ENCODE data around the gene VEZF1.

VEZF1 gene

GRCh38 chr17:57941384-57942370 lies 46.4 kb downstream of the VEZF1 start:
- Mint-ChIP-seq H3K27me3 (ENCODE audit: low read depth) (peaks cover 47% of the 10 kb centered on the region), H3K4me1 (ENCODE audit: low read depth) (peaks cover 12% of the 10 kb centered on the region), H3K9me3 (no peaks in the 10 kb centered on the region), H3K4me3 (no peak overlapping the region), H3K27ac (no peak overlapping the region), H3K36me3 (ENCODE audit: low read depth) (peaks cover under 1% of the 10 kb centered on the region)

- Mint-ChIP-seq H3K9me3 (no peaks in the 10 kb centered on the region), H3K27me3 (ENCODE audit: low read depth) (peaks cover 38% of the 10 kb centered on the region), H3K4me3 (no peak overlapping the region), H3K36me3 (ENCODE audit: low read depth) (no peaks in the 10 kb centered on the region), H3K4me1 (ENCODE audit: low read depth) (peaks cover 8% of the 10 kb centered on the region), H3K27ac (no peak overlapping the region)
Observed at GRCh38 chr17:57940653-57941329, 47.3 kb downstream of the VEZF1 start.

- Mint-ChIP-seq H3K9me3 (no peaks in the 10 kb centered on the region), H3K27me3 (ENCODE audit: low read depth) (peaks cover 32% of the 10 kb centered on the region), H3K36me3 (ENCODE audit: low read depth) (no peaks in the 10 kb centered on the region), H3K4me3 (no peak overlapping the region), H3K27ac (no peak overlapping the region), H3K4me1 (ENCODE audit: low read depth) (peaks cover 8% of the 10 kb centered on the region)
Observed at GRCh38 chr17:57940231-57940630, 47.8 kb downstream of the VEZF1 start.

- H3K9me3 Mint-ChIP-seq, result no peaks in the 10 kb centered on the region
- no peak overlapping the region for H3K27ac Mint-ChIP-seq
- peaks cover 8% of the 10 kb centered on the region for H3K4me1 Mint-ChIP-seq (ENCODE audit: low read depth)
- peaks cover 28% of the 10 kb centered on the region for H3K27me3 Mint-ChIP-seq (ENCODE audit: low read depth)
- no peaks in the 10 kb centered on the region for H3K36me3 Mint-ChIP-seq (ENCODE audit: low read depth)
- H3K4me3 Mint-ChIP-seq, result no peak overlapping the region
Observed at GRCh38 chr17:57939797-57940196, 48.3 kb downstream of the VEZF1 start.

- Mint-ChIP-seq H3K36me3 (ENCODE audit: low read depth) (no peaks in the 10 kb centered on the region), H3K9me3 (no peaks in the 10 kb centered on the region)
Observed at GRCh38 chr17:57938061-57938502, 50.0 kb downstream of the VEZF1 start.

GRCh38 chr17:57937492-57937891 lies 50.6 kb downstream of the VEZF1 start:
- H3K4me3 Mint-ChIP-seq, result no peak overlapping the region
- peaks cover 17% of the 10 kb centered on the region for H3K27me3 Mint-ChIP-seq (ENCODE audit: low read depth)
- no peak overlapping the region for H3K27ac Mint-ChIP-seq
- H3K9me3 Mint-ChIP-seq, result no peaks in the 10 kb centered on the region
- H3K36me3 Mint-ChIP-seq (ENCODE audit: low read depth), result no peaks in the 10 kb centered on the region
- peaks cover 8% of the 10 kb centered on the region for H3K4me1 Mint-ChIP-seq (ENCODE audit: low read depth)

More at GRCh38 chr17:57938061-57938502, 50.0 kb downstream of the VEZF1 start:
- Mint-ChIP-seq H3K4me1 (ENCODE audit: low read depth) (peaks cover 8% of the 10 kb centered on the region), H3K27me3 (ENCODE audit: low read depth) (peaks cover 19% of the 10 kb centered on the region), H3K4me3 (no peak overlapping the region), H3K27ac (no peak overlapping the region)

GRCh38 chr17:57935833-57936807 lies 51.9 kb downstream of the VEZF1 start:
- H3K27ac Mint-ChIP-seq, result no peak overlapping the region
- H3K36me3 Mint-ChIP-seq (ENCODE audit: low read depth), result no peaks in the 10 kb centered on the region
- H3K27me3 Mint-ChIP-seq (ENCODE audit: low read depth), result peaks cover 14% of the 10 kb centered on the region
- H3K4me1 Mint-ChIP-seq (ENCODE audit: low read depth), result peaks cover 5% of the 10 kb centered on the region
- no peak overlapping the region for H3K4me3 Mint-ChIP-seq
- H3K9me3 Mint-ChIP-seq, result no peaks in the 10 kb centered on the region

GRCh38 chr17:57931488-57932137 lies 56.4 kb downstream of the VEZF1 start:
- no peak overlapping the region for H3K4me3 Mint-ChIP-seq
- H3K36me3 Mint-ChIP-seq (ENCODE audit: low read depth), result no peaks in the 10 kb centered on the region
- peaks cover 10% of the 10 kb centered on the region for H3K27me3 Mint-ChIP-seq (ENCODE audit: low read depth)
- no peak overlapping the region for H3K27ac Mint-ChIP-seq
- H3K9me3 Mint-ChIP-seq, result no peaks in the 10 kb centered on the region
- H3K4me1 Mint-ChIP-seq (ENCODE audit: low read depth), result no peaks in the 10 kb centered on the region

GRCh38 chr17:57930239-57930638 lies 57.8 kb downstream of the VEZF1 start:
- Mint-ChIP-seq H3K27me3 (ENCODE audit: low read depth) (peaks cover 14% of the 10 kb centered on the region), H3K4me1 (ENCODE audit: low read depth) (no peaks in the 10 kb centered on the region), H3K4me3 (no peak overlapping the region), H3K27ac (no peak overlapping the region), H3K9me3 (no peaks in the 10 kb centered on the region), H3K36me3 (ENCODE audit: low read depth) (no peaks in the 10 kb centered on the region)

- Mint-ChIP-seq H3K4me1 (ENCODE audit: low read depth) (no peaks in the 10 kb centered on the region), H3K36me3 (ENCODE audit: low read depth) (no peaks in the 10 kb centered on the region), H3K27ac (no peak overlapping the region), H3K4me3 (no peak overlapping the region), H3K9me3 (no peaks in the 10 kb centered on the region), H3K27me3 (ENCODE audit: low read depth) (peaks cover 14% of the 10 kb centered on the region)
Observed at GRCh38 chr17:57929386-57929785, 58.7 kb downstream of the VEZF1 start.

GRCh38 chr17:57928928-57929327 lies 59.1 kb downstream of the VEZF1 start:
- peaks cover 14% of the 10 kb centered on the region for H3K27me3 Mint-ChIP-seq (ENCODE audit: low read depth)
- no peaks in the 10 kb centered on the region for H3K36me3 Mint-ChIP-seq (ENCODE audit: low read depth)
- H3K9me3 Mint-ChIP-seq, result no peaks in the 10 kb centered on the region
- no peak overlapping the region for H3K4me3 Mint-ChIP-seq
- H3K27ac Mint-ChIP-seq, result no peak overlapping the region
- H3K4me1 Mint-ChIP-seq (ENCODE audit: low read depth), result no peaks in the 10 kb centered on the region

- H3K9me3 Mint-ChIP-seq, result no peaks in the 10 kb centered on the region
- no peaks in the 10 kb centered on the region for H3K36me3 Mint-ChIP-seq (ENCODE audit: low read depth)
- H3K4me3 Mint-ChIP-seq, result no peak overlapping the region
- H3K4me1 Mint-ChIP-seq (ENCODE audit: low read depth), result peaks cover 2% of the 10 kb centered on the region
- H3K27me3 Mint-ChIP-seq (ENCODE audit: low read depth), result peaks cover 9% of the 10 kb centered on the region
- H3K27ac Mint-ChIP-seq, result no peak overlapping the region
Observed at GRCh38 chr17:57927048-57927723, 60.9 kb downstream of the VEZF1 start.

- no peaks in the 10 kb centered on the region for H3K9me3 Mint-ChIP-seq
- no peak overlapping the region for H3K4me3 Mint-ChIP-seq
- peaks cover 9% of the 10 kb centered on the region for H3K27me3 Mint-ChIP-seq (ENCODE audit: low read depth)
- H3K27ac Mint-ChIP-seq, result peak overlapping the region; percentile 55
- H3K4me1 Mint-ChIP-seq (ENCODE audit: low read depth), result peaks cover 2% of the 10 kb centered on the region
- no peaks in the 10 kb centered on the region for H3K36me3 Mint-ChIP-seq (ENCODE audit: low read depth)
Observed at GRCh38 chr17:57926723-57927047, 61.4 kb downstream of the VEZF1 start.

All from T-helper 1 cell treated with Interleukin-12 subunit alpha and Interleukin-12 subunit beta and Interleukin-4 antibody, amounts not matched to agents 30 μg/mL and 1 μg/mL, for 36 hours (primary cell).